ENCODE data around the gene C1D.

The C1D gene

DNA sequence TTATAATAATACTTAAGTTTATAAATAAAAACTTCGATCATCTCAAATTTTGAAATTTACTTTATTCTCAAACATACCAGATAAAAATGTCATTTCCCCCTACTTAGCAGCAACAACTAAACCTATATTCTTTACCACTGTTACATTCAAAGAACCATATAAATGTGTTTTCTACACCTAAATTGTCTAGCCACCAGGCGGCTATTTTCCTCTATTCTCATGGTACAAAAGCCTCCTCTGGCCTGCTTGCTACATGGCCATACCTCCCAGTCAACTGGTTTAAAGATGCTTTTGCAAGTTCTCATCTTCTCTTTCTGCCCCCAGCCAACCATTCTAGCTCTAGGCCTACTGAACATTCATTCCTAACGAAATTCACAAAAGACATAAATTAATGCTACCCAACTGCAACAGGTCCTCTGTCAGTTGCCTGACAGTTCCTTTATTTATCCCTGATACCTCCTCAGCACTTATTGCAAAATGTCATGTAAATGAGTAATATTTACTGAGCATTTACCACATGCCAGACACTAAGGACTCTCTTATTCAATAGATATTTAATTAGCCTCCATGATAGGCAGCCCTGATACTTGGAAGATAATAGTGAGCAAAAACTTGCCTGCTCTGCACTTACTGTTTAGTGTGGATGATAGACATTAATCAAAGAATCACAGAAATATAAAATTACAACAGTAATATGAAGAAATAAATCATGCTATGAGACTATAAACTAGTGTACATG is 5.0 kb downstream of the C1D start:
- no peak for DNase-seq

DNA sequence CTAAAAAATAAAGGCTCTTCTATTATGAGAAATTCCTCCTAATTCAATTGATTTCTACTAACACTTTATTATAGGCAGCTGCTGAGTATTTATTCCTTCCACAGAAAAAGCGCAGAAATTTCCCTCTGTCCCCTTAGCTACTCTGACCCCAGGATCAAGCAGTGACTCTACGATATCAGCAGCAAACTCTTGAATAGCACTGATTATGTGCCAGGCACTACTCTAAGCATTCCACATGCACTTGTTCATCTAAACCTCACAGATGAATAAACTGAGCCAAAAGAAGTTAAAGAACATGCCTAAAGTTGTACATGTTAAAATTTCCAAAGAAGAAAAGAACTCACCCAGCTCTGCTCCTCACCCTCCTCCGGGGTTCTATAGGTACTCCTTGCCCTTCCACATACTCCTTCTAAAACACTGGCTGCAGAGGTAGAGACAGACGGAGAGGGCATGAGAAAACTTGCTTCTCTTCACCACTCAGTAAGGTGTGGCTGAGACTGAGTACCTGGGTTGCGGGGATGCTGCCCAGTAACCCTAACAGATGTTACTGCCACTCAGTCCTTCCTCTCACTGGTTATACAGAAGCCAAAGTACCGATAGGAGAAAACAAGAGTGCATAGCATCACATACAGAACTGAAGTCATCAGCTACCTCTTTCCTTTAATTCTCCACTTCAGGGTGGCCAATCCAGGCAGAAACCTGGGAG is 9.9 kb downstream of the C1D start:
- DNase-seq = no peak

DNA sequence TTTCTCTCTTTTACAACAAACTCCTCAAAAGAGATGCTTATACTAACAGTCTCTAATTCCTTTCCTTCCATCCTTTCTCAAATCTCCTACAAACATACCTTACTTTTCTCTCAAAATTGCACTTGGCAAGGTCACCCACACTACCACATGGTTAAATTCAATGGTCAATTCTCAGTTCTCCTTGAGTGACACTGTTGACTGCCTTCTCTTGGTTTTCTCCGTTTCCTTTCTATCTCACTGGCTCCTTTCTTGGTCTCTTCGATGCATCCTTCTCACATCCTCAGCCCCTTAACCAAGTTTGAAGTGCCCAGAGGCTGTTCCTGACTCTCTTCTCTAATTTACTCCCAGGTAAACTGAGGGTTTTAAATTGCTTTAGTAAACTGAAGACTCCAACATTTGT is 12.5 kb downstream of the C1D start:
- no peak for DNase-seq

DNA sequence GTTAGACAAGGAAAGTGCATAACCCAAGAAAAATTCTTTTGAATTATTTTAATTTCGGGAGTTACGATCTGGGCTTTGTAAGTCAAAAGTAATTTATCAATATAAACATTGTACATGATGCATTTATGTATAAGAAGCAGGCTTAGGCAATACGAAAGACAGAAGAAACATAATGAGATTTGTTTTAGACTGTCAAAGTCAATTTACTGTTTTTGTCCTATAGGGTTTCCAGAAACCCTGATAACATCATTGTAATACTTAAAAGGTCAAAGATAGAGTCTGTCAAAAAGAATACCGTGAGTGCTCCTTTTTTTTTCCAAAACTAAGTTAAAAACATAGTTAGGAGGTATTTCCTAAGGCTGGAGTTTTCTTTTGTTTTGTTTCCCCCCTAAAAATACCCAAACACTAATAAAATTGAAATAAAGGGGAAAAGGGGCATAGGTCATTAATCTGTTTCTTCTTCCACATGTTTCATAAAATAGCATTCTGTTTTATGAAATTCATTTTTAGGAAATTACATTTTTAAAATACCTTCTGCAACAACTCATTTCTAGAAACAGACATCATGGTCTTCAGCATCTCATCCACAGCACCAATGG is 16.1 kb downstream of the C1D start:
- DNase-seq = no peak

DNA sequence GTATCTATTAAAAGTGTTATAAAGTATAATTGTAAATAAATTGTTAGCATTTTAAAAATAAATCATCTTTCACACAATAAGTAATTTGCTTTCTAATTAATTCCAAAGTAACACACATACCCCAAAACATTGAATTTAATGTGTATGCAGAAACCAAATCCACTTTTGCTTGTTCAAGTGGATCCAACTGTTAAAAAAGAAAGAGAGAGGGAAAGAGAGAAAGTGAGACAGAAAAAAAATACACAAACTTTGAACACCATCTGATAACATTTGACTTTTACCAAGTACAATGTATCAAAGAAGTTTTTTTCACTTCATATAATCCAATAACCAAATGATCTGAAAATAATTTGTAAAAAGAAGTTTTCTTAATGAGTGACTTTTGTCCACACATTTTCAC is 16.6 kb downstream of the C1D start:
- no peak for DNase-seq

DNA sequence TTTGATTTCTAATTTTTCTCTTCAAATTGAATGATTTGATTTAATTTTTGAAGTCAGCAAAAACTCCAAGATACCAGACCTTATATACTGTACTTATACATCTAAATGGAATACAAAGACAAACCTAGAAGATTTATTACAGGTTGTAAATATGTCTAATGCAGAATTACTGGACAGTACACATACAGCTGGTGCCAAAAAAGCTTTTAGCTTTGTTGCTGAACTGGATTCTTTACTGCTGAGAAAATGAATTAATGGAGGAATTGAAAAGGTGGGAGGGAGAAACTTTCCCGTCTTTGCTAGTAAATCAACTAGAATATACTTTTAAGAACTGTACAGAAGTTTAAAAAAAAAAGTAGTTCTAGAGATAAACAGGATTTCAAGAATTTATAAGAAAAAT is 17.5 kb downstream of the C1D start:
- no peak for DNase-seq

DNA sequence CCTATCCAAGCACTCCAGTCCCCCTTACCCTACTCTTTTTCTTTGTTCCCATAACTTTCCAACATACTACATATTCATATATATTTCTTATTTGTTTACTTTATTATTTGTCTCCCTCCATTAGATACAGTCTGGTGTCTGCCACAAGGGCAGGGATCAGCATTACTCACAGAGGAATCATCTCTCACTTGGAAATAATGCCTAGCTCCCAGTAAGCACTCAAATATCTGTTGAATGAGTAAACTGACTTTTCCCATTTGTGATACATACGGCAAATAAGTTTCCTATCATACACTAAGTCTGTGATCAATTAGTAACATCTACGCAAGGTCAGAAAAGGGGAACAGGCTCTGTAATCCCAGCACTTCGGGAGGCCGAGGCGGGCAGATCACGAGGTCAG is 18.7 kb downstream of the C1D start:
- DNase-seq = no peak

DNA sequence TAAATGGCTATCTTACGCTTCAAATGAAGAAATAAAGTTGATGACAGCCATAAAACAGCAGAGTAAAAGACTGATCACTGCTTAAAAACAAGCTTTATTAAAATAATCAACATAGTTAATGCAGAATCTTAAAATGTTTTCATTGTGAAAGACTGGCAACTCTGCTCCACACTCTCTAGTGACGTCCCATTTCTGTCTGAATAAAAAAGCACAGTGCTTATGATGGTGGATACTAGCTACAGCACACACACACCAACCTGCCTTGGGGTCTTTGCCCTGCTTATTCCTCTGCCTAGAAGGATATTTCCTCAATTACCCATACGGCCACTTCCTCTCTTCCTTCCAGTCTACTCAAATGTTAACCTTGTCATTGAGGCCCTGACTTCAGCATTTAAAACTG is 19.1 kb downstream of the C1D start:
- DNase-seq = no peak

DNA sequence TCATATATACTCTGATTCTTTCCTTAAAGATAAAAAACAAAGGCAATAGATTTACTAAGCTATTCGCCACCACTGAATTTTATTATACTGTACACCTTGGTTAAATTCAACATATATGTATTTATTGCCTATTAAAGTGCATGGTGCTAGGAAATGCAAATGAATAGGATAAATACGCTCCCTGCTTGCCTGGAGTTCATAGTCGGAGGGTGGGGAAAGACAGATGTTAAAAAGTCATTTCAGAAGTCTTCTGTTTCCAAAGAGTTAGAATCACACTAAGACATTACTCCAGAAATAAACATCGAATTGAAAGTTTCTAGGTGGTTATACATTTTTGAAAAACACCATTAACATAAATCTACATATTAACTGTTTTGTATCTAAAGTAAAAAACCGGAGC is 19.8 kb downstream of the C1D start:
- no peak for DNase-seq

DNA sequence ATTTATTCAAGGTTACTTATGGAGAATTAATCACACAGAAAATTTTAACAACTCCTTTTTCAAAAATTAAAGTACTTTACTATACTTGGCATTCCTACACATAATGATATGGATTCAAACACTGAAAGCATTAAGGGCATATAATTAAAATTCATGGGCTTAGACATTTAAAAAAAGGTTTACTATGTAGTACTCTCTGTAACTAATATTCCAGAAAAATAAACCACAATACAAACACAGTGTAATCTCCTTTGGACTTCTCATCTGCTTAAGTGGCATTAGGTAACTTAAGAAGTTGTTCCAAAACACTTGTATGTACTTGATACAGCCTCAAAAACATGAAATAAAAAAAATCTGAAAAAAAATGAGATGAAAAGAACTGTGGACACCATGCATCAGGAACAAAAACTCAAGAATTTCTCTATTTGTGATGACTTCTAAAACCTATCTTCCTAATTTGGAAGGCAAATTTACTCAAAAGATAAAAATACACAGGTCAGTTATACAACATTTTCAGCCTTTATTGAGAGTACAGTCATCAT is 21.0 kb downstream of the C1D start:
- DNase-seq = no peak

DNA sequence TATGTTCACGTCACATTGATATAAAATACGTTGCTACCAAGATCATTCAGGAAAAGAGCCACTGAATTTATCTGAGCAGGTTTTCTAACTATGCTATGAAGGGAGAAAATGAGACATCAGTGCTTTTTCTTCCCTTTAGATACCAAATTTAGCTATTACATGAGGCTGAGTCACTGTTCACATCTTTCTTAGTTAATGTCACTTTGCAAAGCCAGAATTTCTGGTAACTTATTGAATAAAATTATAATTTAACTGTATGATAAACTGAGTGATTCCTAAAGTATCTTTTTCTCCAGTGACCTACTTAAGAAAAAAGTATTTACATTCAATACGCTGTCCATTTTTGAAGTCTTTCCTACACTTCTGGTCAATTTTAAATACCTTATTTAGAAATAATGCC is 22.7 kb downstream of the C1D start:
- DNase-seq = no peak

DNA sequence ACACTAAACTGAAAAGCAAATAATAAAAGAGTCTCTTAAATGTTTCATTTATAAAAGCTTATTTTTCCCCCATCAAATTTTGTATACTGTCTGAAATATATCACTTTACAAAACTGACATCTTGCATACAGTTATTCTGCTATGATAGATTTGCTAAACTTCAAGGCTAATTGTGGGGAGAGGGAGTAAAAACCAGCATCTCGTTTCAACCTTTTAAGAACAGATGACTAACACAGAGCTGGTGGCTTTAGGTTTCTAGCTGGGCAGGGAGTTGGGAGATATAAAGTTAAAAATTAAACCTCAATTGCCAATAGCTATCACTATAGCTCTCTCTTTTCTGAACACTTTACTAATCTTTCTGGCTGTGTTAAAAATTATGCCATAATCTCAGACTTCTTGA is 23.5 kb downstream of the C1D start:
- DNase-seq = no peak

DNA sequence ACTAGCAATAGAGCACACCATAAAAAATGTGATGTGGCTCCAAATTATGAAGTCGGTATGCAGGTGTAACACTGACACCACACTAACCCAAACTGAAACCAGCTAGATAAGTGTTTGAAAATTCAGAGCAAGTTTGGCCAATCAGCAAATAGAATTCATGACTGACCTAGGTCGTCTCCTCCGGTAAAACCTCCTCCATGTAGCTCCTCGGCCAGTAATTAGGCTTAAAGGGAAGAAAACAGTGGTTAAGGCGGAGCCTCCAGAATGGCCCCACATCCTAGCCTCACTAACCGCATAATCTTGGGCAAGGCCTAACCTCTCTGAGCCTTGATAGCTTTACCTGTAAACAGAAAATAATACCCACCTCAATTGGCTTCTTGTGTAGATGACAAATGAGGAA is 30.1 kb downstream of the C1D start:
- DNase-seq = no peak

DNA sequence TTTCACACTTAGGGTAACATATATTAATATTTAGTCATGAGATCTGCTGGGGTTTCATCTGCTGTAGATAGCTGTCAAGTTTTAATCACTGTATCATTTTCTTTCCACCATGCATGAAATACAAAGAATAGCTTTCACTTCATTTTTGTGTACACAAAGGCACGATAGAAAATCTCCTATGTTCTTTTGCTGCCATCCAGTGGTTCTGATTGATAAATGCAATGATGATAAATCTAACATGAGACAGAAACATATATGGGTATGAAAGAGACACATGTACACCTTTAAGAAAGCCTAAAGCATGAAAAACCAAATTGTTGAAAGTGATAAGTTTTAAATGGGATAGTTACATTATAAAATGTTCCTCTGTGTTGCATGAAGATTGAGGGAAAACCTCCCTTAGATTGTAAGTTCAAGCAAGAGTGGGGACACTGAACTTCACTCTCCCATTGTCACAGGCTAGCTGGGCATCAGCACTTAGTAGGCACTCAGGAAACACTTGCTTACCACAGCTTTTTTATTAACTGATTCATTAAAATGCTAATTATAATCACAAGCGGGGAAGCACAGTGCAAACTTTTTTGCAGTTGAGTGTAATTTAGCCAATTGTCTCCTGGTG is 31.2 kb downstream of the C1D start:
- DNase-seq = peak; percentile 42

DNA sequence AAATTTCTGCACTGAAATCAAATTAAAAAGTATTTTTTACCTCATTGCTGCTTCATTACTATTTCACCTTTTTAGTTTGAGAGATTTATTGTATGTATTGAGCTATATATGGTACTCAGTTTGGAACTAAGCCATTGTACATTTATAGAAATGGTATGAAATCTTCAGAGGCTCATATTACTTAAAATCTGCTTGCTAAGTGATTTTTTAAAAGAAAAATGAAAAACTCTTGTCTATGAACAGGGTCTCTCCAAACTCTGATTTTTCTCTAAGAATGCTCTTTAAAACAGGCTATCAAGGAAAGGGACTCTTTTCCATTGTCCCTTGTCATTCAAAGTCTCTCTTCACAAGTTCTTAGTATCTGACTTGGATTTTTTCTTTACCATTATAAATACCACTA is 31.8 kb downstream of the C1D start:
- no peak for DNase-seq

DNA sequence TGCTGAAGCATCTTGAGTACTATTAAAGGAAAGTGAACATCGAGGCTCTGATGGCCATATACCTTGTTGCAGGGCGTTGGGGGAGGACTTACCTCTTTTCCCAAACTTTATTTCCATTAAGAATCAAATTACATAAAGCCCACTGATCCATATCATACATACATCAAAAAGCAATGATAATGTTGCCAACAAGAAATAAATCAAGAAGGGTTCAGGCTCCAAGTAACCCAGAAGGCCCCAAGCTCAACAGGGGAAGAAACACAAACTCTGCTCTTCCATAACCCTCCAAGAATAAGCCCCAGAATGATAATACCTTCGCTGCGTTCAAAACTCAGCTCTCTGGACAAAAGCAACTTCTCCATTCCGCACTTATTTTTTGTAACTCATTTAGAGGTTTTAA is 32.3 kb downstream of the C1D start:
- no peak for DNase-seq

DNA sequence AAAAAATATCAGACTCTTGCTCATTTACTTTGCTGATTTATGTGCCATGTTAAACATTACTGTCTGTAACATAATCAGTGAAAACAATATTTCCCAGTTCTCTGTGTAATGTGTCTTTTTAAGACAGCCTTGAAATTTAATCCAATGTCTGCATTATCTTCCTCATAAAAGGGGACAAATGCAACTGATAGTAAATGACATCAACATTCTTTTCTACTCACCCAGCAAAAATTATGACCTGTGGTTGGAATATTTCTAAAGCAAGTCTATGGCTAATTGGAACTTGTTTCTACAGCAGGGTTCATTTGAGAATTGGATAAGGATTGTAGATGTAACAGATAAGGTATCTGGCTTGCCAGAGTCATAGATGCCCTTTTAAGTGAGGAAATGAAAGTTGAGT is 34.8 kb downstream of the C1D start:
- DNase-seq = no peak

DNA sequence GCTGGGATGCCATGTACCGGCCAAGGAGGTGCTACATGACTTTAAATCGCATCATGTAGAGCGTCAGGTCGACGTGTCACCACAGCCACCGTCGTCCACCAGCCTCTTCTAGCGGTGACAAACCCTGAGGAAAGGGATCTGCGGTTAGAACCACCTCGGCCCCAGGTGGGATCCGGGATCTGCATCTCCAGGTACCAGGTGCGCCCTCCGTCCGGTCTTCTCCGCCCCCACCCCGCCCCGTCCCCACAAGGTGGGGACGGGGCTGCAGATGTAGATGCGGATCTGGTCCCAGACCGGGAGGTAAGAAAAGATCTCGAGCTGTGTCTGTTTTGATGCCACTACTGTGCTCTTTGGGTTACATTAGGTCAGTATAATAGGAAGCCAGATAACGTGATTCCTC is 38.4 kb downstream of the C1D start:
- DNase-seq = no peak

DNA sequence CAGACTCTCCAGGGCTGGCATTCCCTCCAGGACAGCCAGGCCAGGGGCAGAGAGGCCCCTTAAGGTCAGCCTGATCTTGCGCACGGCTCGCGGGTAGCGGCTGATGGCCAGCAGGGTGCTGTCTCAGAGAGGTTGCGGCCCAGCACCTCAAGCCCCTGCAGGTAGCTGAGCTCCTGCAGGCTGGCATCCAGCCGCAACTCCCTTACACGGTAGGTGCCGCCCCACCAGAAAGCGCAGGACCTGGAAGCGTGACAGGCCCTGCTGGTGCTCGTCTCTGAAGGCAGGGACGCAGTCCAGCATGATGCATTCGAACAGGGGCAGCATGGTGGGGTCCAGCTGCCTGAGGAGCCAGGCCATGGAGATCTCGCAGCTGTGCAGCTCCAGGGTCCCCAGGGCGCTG is 38.9 kb downstream of the C1D start:
- DNase-seq = no peak

DNA sequence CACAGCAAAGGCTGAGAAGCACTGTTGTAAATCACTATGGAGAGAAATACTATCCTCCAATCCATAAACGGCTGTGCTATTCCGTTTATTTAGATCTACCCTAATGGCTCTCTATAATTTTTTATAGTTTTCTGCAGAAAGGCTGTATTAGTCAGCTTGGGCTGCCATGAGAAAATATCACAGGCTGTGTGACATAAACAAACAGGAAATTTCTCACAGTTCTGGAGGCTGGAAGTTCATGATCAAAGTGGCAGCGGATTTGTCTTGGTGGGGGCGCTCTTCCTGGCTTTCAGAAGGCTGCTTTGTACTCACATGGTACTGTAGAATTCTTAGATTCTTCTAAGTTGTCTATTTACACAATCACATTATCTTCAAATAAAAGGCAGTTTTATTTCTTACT is 44.1 kb downstream of the C1D start:
- DNase-seq = no peak

DNA sequence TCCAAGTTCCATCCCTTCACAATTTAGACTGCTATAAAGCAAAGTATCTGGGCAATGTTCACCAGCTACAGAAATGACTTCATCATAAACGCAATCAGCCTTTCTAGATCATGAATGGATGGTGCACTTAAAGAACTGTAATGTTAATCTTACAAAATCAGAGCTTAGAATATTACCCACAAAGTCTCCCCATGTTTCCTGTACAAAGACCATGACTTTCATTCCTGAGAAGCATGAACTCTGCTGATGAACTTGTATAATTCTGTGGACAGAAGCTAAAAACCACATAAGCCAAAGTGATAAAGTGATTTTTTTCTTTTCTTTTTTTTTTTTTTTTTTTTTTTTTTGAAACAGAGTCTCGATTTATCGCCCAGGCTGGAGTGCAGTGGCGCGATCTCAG is 53.3 kb downstream of the C1D start:
- no peak for DNase-seq

DNA sequence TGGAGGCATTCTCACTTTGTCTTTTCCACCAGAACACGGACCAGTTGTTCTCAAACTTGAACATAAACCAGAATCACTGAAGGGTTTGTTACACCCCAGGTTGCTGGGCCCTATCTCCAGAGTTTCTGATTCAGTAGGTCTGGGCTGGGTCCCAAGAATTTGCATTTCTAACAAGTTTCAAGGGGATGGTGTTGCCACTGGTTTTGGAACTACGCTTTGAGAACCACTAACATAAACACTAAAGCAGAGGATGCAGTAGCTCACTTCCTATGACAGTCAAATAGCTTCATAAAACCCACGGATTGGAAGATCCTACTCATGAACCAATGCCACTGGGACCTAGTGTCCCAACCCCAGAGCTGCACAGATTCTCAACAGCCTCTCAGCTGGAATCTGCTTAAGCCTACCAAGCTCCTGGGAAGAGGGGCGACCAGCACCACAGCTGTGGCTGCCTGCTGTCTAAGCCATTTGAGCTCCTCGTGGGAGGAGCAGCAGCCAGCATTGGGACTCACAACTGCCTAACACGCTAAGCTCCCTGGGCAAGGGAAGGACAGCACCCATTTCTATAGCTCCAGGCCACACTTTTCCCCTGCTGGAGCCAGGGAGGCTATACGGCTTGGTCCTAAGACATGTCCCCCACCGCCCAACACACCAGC is 62.5 kb downstream of the C1D start:
- no peak for DNase-seq

DNA sequence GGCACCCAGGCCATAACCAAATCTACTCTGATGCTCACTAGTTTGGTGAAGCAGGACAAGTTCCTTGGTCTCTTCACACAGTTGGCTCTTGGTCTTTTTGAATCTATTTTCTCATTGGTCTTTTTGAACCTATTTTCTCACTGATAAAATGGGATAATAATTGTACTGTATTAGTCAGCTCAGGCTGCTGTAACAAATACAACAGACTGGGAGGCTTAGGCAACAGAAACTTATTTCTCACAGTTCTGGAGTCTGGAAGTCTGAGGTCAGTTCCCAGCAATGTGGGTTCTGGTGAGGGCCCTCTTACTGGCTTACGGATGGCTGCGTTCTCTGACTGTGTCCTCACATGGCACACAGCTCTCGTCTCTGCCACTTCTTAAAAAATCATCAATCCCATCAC is 63.5 kb downstream of the C1D start:
- DNase-seq = no peak
